ENCODE data around the gene BTBD6.

DNA sequence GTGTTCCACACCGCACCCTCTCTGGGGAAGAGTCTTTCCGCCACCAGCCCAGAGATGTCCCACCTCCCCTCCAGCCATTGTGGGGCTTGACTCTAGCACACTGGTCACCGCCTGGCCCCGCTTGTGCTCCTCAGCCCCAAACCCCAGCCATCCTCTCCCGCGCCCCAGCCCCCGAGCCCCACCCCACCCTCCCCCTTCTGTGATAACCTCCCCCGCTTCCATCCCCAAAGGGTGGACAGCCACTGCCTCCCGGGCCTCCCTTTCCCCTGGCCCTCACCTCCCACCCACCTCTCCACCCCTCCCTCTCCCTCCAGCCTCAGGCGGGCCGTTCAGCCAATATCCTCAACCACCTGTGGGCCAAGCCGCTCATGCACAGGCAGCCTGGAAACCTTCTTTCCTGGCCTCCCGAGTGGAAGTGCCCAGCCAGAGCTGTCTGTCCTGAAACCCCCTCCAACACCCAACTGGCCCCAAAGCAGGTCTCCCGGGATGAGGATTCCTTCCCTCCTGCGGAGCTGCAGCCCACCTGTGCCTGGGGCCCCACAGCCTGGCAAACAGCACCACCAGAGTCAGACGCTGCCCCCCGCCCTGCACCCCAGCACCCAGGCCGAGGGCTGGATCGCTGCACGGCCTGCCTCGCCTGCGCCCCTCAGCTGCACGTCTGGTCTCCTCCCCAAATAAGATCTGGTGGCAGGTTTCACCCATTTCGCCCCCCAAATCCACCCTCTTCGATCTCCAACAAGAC, 40.2 kb upstream of the BTBD6 start:
- TF ChIP-seq, protein P1, sequence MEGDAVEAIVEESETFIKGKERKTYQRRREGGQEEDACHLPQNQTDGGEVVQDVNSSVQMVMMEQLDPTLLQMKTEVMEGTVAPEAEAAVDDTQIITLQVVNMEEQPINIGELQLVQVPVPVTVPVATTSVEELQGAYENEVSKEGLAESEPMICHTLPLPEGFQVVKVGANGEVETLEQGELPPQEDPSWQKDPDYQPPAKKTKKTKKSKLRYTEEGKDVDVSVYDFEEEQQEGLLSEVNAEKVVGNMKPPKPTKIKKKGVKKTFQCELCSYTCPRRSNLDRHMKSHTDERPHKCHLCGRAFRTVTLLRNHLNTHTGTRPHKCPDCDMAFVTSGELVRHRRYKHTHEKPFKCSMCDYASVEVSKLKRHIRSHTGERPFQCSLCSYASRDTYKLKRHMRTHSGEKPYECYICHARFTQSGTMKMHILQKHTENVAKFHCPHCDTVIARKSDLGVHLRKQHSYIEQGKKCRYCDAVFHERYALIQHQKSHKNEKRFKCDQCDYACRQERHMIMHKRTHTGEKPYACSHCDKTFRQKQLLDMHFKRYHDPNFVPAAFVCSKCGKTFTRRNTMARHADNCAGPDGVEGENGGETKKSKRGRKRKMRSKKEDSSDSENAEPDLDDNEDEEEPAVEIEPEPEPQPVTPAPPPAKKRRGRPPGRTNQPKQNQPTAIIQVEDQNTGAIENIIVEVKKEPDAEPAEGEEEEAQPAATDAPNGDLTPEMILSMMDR (IDR thresholded peaks at IDR 0.05): no peak
- TF ChIP-seq ZFX (IDR thresholded peaks at IDR 0.05; ENCODE audit: borderline replicate concordance): no peak
